GM21515 (cell line): Measurements from ENCODE around the gene SPATS2.
A peak's percentile ranks its signal among the peaks of the same experiment; 100 is the strongest.

ENCODE experiments used
- ATAC-seq: cut with Tn5 transposase; IDR thresholded peaks from one replicate; pipeline ENCODE4 v1.9.1; 2021; ENCODE audit not compliant: unreplicated experiment

Gene SPATS2

GRCh38 chr12:49567611-49568441, 200.6 kb downstream of the SPATS2 start, which contains the start of gene MCRS1:
Gene MCRS1 (minus strand): TSS chr12:49568142. CDS start chr12:49566731, 1,411 bp downstream.
- ATAC-seq: peak; percentile 79

DNA sequence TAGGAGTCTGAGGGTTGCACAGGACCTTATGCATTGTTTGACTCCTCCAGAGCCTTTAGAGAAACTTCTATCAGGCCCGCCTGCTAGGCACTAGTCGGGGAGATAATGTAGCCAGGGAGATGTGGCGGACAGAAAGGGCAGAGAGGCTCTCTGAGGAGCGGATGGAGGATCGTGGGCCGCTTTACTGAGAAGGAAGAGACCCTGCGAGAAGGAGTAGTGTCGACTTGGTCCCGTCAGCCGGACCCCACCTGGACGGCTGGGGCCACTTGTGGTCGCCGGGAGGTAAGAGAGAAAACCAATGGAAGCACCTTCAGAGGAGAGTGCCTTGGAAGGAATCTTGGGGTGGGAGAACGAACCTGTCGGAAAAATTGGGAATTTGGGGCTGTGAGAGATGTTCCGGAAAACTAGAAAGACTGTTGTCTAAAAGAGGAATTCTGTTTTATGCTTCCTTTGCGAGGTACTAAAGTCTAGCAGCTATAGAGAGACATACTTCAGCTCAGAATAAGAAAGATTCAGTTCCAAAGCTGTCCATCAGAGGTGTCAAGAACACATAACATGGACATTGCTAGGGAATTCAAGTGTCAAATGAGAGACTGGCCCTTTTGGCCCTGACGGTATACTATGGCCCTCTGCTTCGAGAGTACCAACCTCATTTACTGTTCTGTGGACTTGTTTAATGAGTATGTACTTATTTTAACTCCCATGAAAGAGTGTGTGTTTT, 201.3 kb downstream of the SPATS2 start:
- ATAC-seq: peak; percentile 27
